Progenitor cell of endocrine pancreas (in vitro differentiated cells): ENCODE measurements around the gene SUPT3H. TPM values are rescaled to one million over a fixed set of nuclear protein-coding genes. Genes with fewer than 3 reads are reported as not detected.

Experiments used
- DNase-seq: peaks from one replicate; pipeline ENCODE4 v3.0.0; 2021; ENCODE audit warnings: low spot score; ENCODE audit not compliant: unreplicated experiment
- H3K27ac Mint-ChIP-seq: 2 replicates; pipeline ENCODE4 v1.8.0; 2021; ENCODE audit warnings: mild to moderate bottlenecking, moderate library complexity, mixed read lengths
- H3K27me3 Mint-ChIP-seq: 2 replicates; pipeline ENCODE4 v1.8.0; 2021; ENCODE audit warnings: mixed read lengths
- H3K36me3 Mint-ChIP-seq: 2 replicates; pipeline ENCODE4 v1.8.0; 2022; ENCODE audit warnings: mixed read lengths; ENCODE audit not compliant: insufficient read depth
- H3K4me1 Mint-ChIP-seq: 2 replicates; pipeline ENCODE4 v1.8.0; 2021; ENCODE audit warnings: low read depth, mixed read lengths
- H3K4me3 Mint-ChIP-seq: 2 replicates; pipeline ENCODE4 v1.8.0; 2021; ENCODE audit warnings: low read depth, mild to moderate bottlenecking, moderate library complexity, mixed read lengths
- H3K9me3 Mint-ChIP-seq: 2 replicates; pipeline ENCODE4 v1.8.0; 2021; ENCODE audit warnings: low read depth, mixed read lengths
- CTCF ChIP-seq: fragments of 200-600 bp; sonication (generic); IDR thresholded peaks from one replicate; pipeline ENCODE4 v1.5.0; 2021; ENCODE audit warnings: antibody characterized with exemption, mild to moderate bottlenecking; ENCODE audit not compliant: unreplicated experiment
- total RNA-seq: library from RNA; stranded (reverse); gene quantifications from 2 replicates; pipeline ENCODE4 v1.2.1, GENCODE V29; 2021

SUPT3H gene
- total RNA-seq, 1 donor from 2014 or later, result 40.5 TPM

- H3K36me3 Mint-ChIP-seq, result peaks cover 9% of the 10 kb centered on the region
- no peak for DNase-seq
- H3K27ac Mint-ChIP-seq, result no peak overlapping the region
- peaks cover 9% of the 10 kb centered on the region for H3K4me1 Mint-ChIP-seq
- H3K9me3 Mint-ChIP-seq, result peaks cover 29% of the 10 kb centered on the region
- TF ChIP-seq CTCF, result no peak
- no peak overlapping the region for H3K4me3 Mint-ChIP-seq
- H3K27me3 Mint-ChIP-seq, result no peaks in the 10 kb centered on the region
Measured at GRCh38 chr6:45057711-45058110, 320.0 kb downstream of the SUPT3H start.

GRCh38 chr6:45054610-45055009 lies 323.1 kb downstream of the SUPT3H start:
- no peak for TF ChIP-seq CTCF
- Mint-ChIP-seq H3K4me3 (no peak overlapping the region), H3K27me3 (no peaks in the 10 kb centered on the region), H3K36me3 (peaks cover 1% of the 10 kb centered on the region), H3K27ac (no peak overlapping the region), H3K4me1 (peaks cover 9% of the 10 kb centered on the region), H3K9me3 (peaks cover 13% of the 10 kb centered on the region)
- no peak for DNase-seq

GRCh38 chr6:45052325-45052724 lies 325.4 kb downstream of the SUPT3H start:
- no peak overlapping the region for H3K4me3 Mint-ChIP-seq
- TF ChIP-seq CTCF, result no peak
- H3K4me1 Mint-ChIP-seq, result peaks cover 5% of the 10 kb centered on the region
- no peak overlapping the region for H3K27ac Mint-ChIP-seq
- DNase-seq, result no peak
- H3K9me3 Mint-ChIP-seq, result peaks cover 13% of the 10 kb centered on the region
- H3K36me3 Mint-ChIP-seq, result peaks cover 3% of the 10 kb centered on the region
- no peaks in the 10 kb centered on the region for H3K27me3 Mint-ChIP-seq

GRCh38 chr6:45049188-45049843 lies 328.4 kb downstream of the SUPT3H start:
- peaks cover 6% of the 10 kb centered on the region for H3K4me1 Mint-ChIP-seq
- no peaks in the 10 kb centered on the region for H3K27me3 Mint-ChIP-seq
- DNase-seq, result no peak
- no peak overlapping the region for H3K4me3 Mint-ChIP-seq
- H3K27ac Mint-ChIP-seq, result no peak overlapping the region
- peaks cover 4% of the 10 kb centered on the region for H3K9me3 Mint-ChIP-seq
- no peak for TF ChIP-seq CTCF
- H3K36me3 Mint-ChIP-seq, result peaks cover 1% of the 10 kb centered on the region

GRCh38 chr6:45047573-45047972 lies 330.2 kb downstream of the SUPT3H start:
- no peaks in the 10 kb centered on the region for H3K27me3 Mint-ChIP-seq
- DNase-seq, result no peak
- no peak for TF ChIP-seq CTCF
- H3K9me3 Mint-ChIP-seq, result peaks cover 4% of the 10 kb centered on the region
- H3K36me3 Mint-ChIP-seq, result peaks cover 1% of the 10 kb centered on the region
- peaks cover 13% of the 10 kb centered on the region for H3K4me1 Mint-ChIP-seq
- H3K27ac Mint-ChIP-seq, result no peak overlapping the region
- H3K4me3 Mint-ChIP-seq, result no peak overlapping the region
